ENCODE measurements around the gene JARID2. TPM values are rescaled to one million over a fixed set of nuclear protein-coding genes. Genes with fewer than 3 reads are reported as not detected.

Gene JARID2
- total RNA-seq, 1 experiment from 2014 or later, result 180 TPM

- TF ChIP-seq ZNF263 (CRISPR knock-in tag; IDR thresholded peaks at IDR 0.05; ENCODE audit: low read depth) (no peak), ERG (CRISPR knock-in tag; IDR thresholded peaks at IDR 0.05) (no peak)
These were observed 47.8 kb downstream of the JARID2 start (continued) for GRCh38 chr6:15293674-15294073.

- ATAC-seq (no peak), DNase-seq (ENCODE audit: low spot score) (no peak)
- ChIA-PET CTCF (no interaction called here), POLR2A (no interaction called here)
- peaks cover 7% of the 10 kb centered on the region for H3K36me3 Mint-ChIP-seq
- peak overlapping the region; percentile 89 for H3K27ac Mint-ChIP-seq
- H3K4me1 Mint-ChIP-seq, result peaks cover 87% of the 10 kb centered on the region
- H3K9me3 Mint-ChIP-seq, result no peaks in the 10 kb centered on the region
- H3K4me3 Mint-ChIP-seq, result no peak overlapping the region
- no peak for TF ChIP-seq ZNF317 (CRISPR knock-in tag; IDR thresholded peaks at IDR 0.05; ENCODE audit: borderline replicate concordance, low read depth)
- no peaks in the 10 kb centered on the region for H3K27me3 Mint-ChIP-seq (ENCODE audit: low read depth)
These were observed 48.6 kb downstream of the JARID2 start for GRCh38 chr6:15294504-15294903.

- H3K9me3 Mint-ChIP-seq, result no peaks in the 10 kb centered on the region
- no peaks in the 10 kb centered on the region for H3K27me3 Mint-ChIP-seq (ENCODE audit: low read depth)
- peaks cover 8% of the 10 kb centered on the region; the same call in 1 of the 2 replicates for H3K36me3 Mint-ChIP-seq
- ChIA-PET CTCF (interaction anchor here (0.5 kb wide), 1 partner anchor 85 kb away, joined by 4 read pairs; no protein-coding TSS in a partner anchor), POLR2A (no interaction called here)
- peak overlapping the region; percentile 61; the same call in 1 of the 2 replicates for H3K27ac Mint-ChIP-seq
- ATAC-seq (no peak), DNase-seq (ENCODE audit: low spot score) (no peak)
- H3K4me3 Mint-ChIP-seq, result no peak overlapping the region
- H3K4me1 Mint-ChIP-seq, result peaks cover 87% of the 10 kb centered on the region
- TF ChIP-seq CTCF (IDR thresholded peaks at IDR 0.05) (no peak), RORB (CRISPR knock-in tag; IDR thresholded peaks at IDR 0.05) (no peak), CREM (CRISPR knock-in tag; IDR thresholded peaks at IDR 0.05) (no peak), ELF4 (CRISPR knock-in tag; IDR thresholded peaks at IDR 0.05; ENCODE audit: low read depth) (no peak), ZNF425 (CRISPR knock-in tag; conservative IDR thresholded peaks at IDR 0.05) (no peak), NFE2L1 (CRISPR knock-in tag; IDR thresholded peaks at IDR 0.05) (no peak), OVOL2 (CRISPR knock-in tag; IDR thresholded peaks at IDR 0.05; ENCODE audit: borderline replicate concordance) (no peak), NR1H2 (CRISPR knock-in tag; IDR thresholded peaks at IDR 0.05) (no peak), JAZF1 (CRISPR knock-in tag; IDR thresholded peaks at IDR 0.05) (no peak), ZNF219 (CRISPR knock-in tag; IDR thresholded peaks at IDR 0.05; ENCODE audit: borderline replicate concordance) (no peak), ETV6 (CRISPR knock-in tag; IDR thresholded peaks at IDR 0.05) (no peak), TEAD4 (CRISPR knock-in tag; IDR thresholded peaks at IDR 0.05) (no peak), ZNF532 (CRISPR knock-in tag; IDR thresholded peaks at IDR 0.05; ENCODE audit: borderline replicate concordance) (no peak), ZNF396 (CRISPR knock-in tag; IDR thresholded peaks at IDR 0.05; ENCODE audit: borderline replicate concordance) (no peak), NR3C1 (CRISPR knock-in tag; conservative IDR thresholded peaks at IDR 0.05; ENCODE audit: low read depth) (no peak), ZBTB43 (CRISPR knock-in tag; IDR thresholded peaks at IDR 0.05) (no peak), PRDM15 (CRISPR knock-in tag; IDR thresholded peaks at IDR 0.05) (no peak)
These were observed 50.4 kb downstream of the JARID2 start for GRCh38 chr6:15296249-15296648.

All from WTC11 (cell line).